Fibroblast of pulmonary artery (primary cell): ENCODE measurements around the gene GDPGP1.
"Not testable (repeated sequence)": the region's sequence is repeated elsewhere in the genome, so short reads cannot be mapped to it uniquely, and the experiment has no call there.

Experiments
- DNase-seq: peaks from one replicate; pipeline ENCODE4 v3.0.0-alpha.2; 2010; ENCODE audit warnings: low read depth
- H3K4me3 ChIP-seq: replicated peaks from 2 replicates; pipeline ENCODE4 v1.5.1; 2011; ENCODE audit warnings: low read depth, mild to moderate bottlenecking, control low read depth, low read length, moderate library complexity
- TF ChIP-seq, protein P1 (sequence below): IDR thresholded peaks from 2 replicates; pipeline ENCODE4 v1.5.1; 2011; ENCODE audit warnings: mild to moderate bottlenecking, control low read depth, low read length, inconsistent platforms; ENCODE audit errors: missing control alignments

Gene GDPGP1

DNA sequence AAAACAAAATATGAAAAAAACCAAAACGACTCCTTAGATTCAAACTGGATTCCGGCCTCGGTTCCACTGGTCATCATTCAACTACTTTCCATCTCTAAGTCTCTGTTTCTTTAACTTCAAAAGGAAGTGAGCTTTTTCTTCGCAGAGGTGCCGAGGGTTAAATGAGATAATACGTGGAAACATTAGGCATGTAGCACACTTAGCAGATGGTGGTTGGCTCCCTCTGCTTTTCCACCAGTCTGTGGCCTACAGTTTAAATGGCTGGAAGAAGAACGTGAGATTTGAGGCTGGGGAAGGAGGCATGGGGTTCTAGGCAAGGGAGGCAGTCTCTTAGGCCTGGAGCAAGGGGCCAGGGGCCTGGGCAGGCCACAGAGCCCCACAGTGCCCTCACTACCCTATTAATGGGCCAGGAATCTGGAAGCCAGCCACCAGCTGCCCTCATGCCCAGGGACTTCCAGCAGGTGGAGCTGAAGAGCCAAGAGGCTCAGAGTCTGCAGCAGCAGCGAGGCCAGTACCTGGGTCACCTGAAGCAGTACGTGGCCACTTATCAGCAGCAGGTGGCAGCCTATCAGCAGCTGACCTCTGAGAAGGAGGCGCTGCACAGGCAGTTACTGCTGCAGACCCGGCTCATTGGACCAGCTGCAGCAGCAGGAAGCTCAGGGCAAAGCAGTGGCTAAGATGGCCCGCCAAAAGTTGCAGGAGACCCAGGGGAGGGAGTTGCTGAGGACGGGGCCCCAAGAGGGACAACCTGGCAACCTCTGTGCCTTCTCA is 59.2 kb downstream of the GDPGP1 start:
- DNase-seq, result peak; percentile 51
- TF ChIP-seq, protein P1, sequence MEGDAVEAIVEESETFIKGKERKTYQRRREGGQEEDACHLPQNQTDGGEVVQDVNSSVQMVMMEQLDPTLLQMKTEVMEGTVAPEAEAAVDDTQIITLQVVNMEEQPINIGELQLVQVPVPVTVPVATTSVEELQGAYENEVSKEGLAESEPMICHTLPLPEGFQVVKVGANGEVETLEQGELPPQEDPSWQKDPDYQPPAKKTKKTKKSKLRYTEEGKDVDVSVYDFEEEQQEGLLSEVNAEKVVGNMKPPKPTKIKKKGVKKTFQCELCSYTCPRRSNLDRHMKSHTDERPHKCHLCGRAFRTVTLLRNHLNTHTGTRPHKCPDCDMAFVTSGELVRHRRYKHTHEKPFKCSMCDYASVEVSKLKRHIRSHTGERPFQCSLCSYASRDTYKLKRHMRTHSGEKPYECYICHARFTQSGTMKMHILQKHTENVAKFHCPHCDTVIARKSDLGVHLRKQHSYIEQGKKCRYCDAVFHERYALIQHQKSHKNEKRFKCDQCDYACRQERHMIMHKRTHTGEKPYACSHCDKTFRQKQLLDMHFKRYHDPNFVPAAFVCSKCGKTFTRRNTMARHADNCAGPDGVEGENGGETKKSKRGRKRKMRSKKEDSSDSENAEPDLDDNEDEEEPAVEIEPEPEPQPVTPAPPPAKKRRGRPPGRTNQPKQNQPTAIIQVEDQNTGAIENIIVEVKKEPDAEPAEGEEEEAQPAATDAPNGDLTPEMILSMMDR, result peak; percentile 81
- not testable (repeated sequence) for H3K4me3 ChIP-seq

DNA sequence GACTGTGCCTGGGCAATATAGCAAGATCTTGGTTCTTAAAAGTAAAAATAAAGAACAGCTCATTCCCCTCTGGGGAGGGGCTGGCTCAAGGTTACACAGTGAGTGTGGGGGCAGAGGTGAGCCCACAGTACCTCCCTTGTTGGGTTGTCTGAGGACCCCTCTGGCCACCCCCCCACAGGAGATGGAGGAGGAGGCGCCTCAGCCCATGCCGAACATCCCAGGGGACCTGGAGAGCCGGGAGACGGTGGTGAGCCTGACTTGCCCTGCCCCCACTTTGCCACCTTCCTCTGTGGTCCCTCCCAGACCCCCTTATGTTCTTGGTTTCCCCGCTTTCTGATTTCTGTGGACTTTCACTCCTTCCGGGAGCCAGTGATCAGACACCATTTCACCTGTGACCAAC is 60.1 kb downstream of the GDPGP1 start:
- no peak for DNase-seq
- no peak overlapping the region for H3K4me3 ChIP-seq
- TF ChIP-seq, protein P1, result no peak

DNA sequence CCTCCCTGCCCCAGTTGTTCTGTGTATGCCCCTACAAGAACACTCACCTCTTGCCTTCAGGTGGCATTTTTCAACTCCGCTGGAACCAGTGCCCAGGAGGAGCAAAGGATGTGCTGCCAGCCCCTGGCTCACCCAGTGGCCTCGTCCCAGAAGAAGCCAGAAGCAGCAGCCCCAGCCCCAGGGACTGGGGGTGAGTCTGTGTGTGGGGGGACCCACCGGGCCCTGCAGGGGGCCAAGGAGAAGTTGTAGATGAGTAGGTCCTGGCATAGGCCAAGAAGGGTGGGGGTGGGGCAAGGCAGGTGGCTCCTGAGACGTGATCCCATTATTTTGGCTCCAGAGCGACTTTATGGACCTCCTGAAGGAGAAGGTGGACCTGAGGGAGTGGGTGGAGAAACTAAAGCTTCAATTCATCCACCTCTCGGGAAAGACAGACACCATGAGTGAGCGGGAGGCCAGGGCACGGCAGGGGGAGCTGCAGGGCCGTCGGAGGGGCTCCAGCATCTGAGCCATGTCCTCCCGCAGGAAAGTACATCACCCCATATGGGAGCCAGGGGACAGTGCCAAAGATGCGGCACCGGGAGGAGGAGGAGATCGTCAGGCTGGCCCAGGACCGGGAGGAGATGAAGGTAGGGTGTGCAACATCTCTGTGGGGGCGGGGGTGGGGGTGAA is 60.7 kb downstream of the GDPGP1 start:
- H3K4me3 ChIP-seq, result no peak overlapping the region
- TF ChIP-seq, protein P1, result peak; percentile 20
- no peak for DNase-seq

DNA sequence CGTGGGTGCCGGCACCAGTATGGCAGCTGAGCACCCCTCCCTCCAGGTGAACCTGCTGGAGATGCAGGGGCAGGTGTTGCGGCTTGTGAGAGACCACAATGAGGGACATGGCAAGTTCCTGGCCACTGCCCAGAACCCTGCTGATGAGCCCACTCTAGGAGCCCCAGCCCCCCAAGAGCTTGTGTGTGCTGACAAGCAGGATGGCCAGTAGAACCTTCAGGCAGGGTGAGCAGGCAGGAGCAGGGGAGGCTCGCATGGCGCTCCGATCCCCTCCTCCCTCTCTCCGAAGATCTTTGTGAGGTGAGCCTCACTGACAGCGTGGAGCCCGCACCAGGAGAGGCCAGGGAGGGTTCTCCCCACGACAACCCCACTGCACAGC is 61.2 kb downstream of the GDPGP1 start:
- DNase-seq, result no peak
- no peak overlapping the region for H3K4me3 ChIP-seq
- TF ChIP-seq, protein P1, result no peak
